SU-DHL-6 (cell line): Measurements from ENCODE around the gene CHPF2.

ENCODE experiments used
- H2AFZ ChIP-seq: fragments of 200-600 bp; sonication (generic); 2 replicates; pipeline ENCODE4 v1.6.1; 2014; ENCODE audit warnings: low read depth, mild to moderate bottlenecking, moderate library complexity, mixed read lengths, antibody characterized with exemption, low read length; ENCODE audit not compliant: severe bottlenecking
- H3F3A ChIP-seq: fragments of 200-600 bp; shearing (Covaris generic); 2 replicates; pipeline ENCODE4 v1.6.0; 2016; ENCODE audit warnings: antibody characterized with exemption, mild to moderate bottlenecking; ENCODE audit not compliant: insufficient read depth
- H3K27ac ChIP-seq: fragments of 200-600 bp; sonication (generic); 2 replicates; pipeline ENCODE4 v1.5.1; 2016; ENCODE audit warnings: low read depth, mild to moderate bottlenecking, low read length, moderate library complexity, mixed read lengths
- H3K27me3 ChIP-seq: fragments of 200-600 bp; sonication (generic), shearing (Covaris generic); 2 replicates; pipeline ENCODE4 v1.6.0; 2014; ENCODE audit warnings: mild to moderate bottlenecking, low read length
- H3K36me3 ChIP-seq: fragments of 200-600 bp; sonication (generic); 2 replicates; pipeline ENCODE4 v1.6.1; 2014; ENCODE audit warnings: mild to moderate bottlenecking, low read length, mixed read lengths
- H3K4me2 ChIP-seq: fragments of 300-600, 200-600 bp; shearing (Covaris generic), sonication (generic); 2 replicates; pipeline ENCODE4 v1.6.0; 2014; ENCODE audit warnings: low read length, low read depth, mild to moderate bottlenecking; ENCODE audit not compliant: poor library complexity, severe bottlenecking
- H3K4me3 ChIP-seq: fragments of 200-600 bp; sonication (generic); 2 replicates; pipeline ENCODE4 v1.5.1; 2014; ENCODE audit warnings: antibody characterized with exemption, low read length, mild to moderate bottlenecking, mixed read lengths; ENCODE audit not compliant: insufficient read depth, poor library complexity, severe bottlenecking
- H3K79me2 ChIP-seq: fragments of 200-600 bp; sonication (generic); 2 replicates; pipeline ENCODE4 v1.6.1; 2014; ENCODE audit warnings: mild to moderate bottlenecking, low read length, moderate library complexity; ENCODE audit not compliant: insufficient read depth
- H3K9ac ChIP-seq: fragments of 200-600 bp; sonication (generic); 2 replicates; pipeline ENCODE4 v1.7.0; 2014; ENCODE audit warnings: mild to moderate bottlenecking, low read length
- H3K9me2 ChIP-seq: fragments of 200-600 bp; sonication (generic); replicated peaks from 2 replicates; pipeline ENCODE4 v1.6.1; 2014; ENCODE audit warnings: low read length; ENCODE audit not compliant: insufficient read depth
- H3K9me3 ChIP-seq: fragments of 200-600 bp; sonication (generic); 2 replicates; pipeline ENCODE4 v1.6.1; 2014; ENCODE audit warnings: low read length, mixed read lengths; ENCODE audit not compliant: insufficient read depth
- H4K20me1 ChIP-seq: fragments of 200-600 bp; sonication (generic); 2 replicates; pipeline ENCODE4 v1.6.1; 2014; ENCODE audit warnings: low read depth, mild to moderate bottlenecking, antibody characterized with exemption, low read length, moderate library complexity, mixed read lengths
- CTCF ChIP-seq: fragments of 200-600 bp; sonication (generic); IDR thresholded peaks from one replicate; pipeline ENCODE4 v1.5.1; 2017; ENCODE audit warnings: antibody characterized with exemption, mild to moderate bottlenecking, low read length, moderate library complexity; ENCODE audit not compliant: insufficient read depth, poor library complexity, severe bottlenecking
- EZH2phosphoT487 ChIP-seq: fragments of 200-600 bp; sonication (generic), shearing (Covaris generic); conservative IDR thresholded peaks from 2 replicates; pipeline ENCODE4 v1.6.1; 2018; ENCODE audit warnings: mild to moderate bottlenecking, antibody characterized with exemption, low read length, moderate library complexity, mixed read lengths

The CHPF2 gene

GRCh38 chr7:151209588-151209987, 22.7 kb upstream of the CHPF2 start:
- Histone ChIP-seq H3K36me3 (no peaks in the 10 kb centered on the region), H3K9ac (no peak overlapping the region), H3K79me2 (no peaks in the 10 kb centered on the region), H4K20me1 (no peaks in the 10 kb centered on the region), H3K27ac (no peak overlapping the region), H3K4me2 (no peak overlapping the region), H3K9me2 (no peaks in the 10 kb centered on the region), H2AFZ (no peak overlapping the region), H3K27me3 (no peaks in the 10 kb centered on the region), H3K9me3 (no peaks in the 10 kb centered on the region), H3F3A (no peaks in the 10 kb centered on the region), H3K4me3 (no peak overlapping the region)
- no peak for TF ChIP-seq CTCF
- no peak for TF ChIP-seq EZH2phosphoT487

DNA sequence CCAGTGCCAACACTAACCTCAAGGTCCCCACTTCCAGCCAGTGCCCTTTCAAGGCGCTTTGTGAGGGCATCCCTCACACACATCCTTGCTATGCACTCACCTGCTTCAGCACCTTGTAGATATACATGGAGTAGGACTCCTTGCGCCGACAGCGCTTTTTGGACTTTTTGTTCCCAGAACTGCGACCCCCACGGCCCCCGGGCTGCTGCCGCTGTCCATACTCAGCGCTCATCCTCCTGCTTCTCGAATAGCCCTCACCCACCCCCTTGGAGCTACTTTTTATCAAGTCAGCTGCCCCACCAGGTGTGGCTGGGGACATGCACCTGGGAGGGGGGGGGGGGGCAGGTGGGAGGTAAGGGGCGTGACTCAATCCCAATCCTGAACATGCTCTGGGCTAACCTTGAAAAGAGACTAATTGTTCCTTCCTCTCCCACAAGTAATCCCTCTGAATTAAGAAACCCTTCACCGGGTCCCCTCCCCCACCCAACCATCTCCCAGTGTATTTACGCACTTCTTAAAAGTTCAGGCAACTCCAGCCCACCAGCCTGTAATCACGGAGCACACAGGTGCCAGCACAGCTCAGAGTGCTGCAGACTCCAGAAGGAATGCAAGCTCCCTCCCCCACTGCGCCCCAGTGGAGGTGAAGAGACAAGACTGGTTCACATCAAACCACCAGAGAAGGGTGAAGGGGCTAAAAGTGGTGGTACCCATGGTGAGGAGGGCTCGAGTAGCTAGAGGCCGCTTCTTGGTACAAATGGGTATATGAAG, 22.0 kb upstream of the CHPF2 start, which contains the start of gene H2BK1:
TSS of gene H2BK1 (minus strand) at position 402 of the 768 bp plus-strand sequence. CDS start at position 232, 170 bp downstream.
- Histone ChIP-seq H3K9ac (no peak within 1 kb of the TSS), H3K27ac (no peak within 1 kb of the TSS), H3F3A (no peaks in the 10 kb centered on the region), H3K27me3 (no peaks in the 10 kb centered on the region), H3K4me2 (no peak within 1 kb of the TSS), H3K9me3 (no peaks in the 10 kb centered on the region), H3K4me3 (no peak within 1 kb of the TSS), H3K9me2 (no peaks in the 10 kb centered on the region), H4K20me1 (no peaks in the 10 kb centered on the region), H3K79me2 (no peaks in the 10 kb centered on the region), H3K36me3 (no peaks in the 10 kb centered on the region), H2AFZ (no peak within 1 kb of the TSS)
- TF ChIP-seq EZH2phosphoT487 (no peak), CTCF (no peak)

GRCh38 chr7:151211155-151211772, 21.0 kb upstream of the CHPF2 start:
- Histone ChIP-seq H3K27ac (no peak overlapping the region), H3K4me3 (no peak overlapping the region)

More at GRCh38 chr7:151211155-151211772, 21.0 kb upstream of the CHPF2 start:
- no peak overlapping the region for H3K9ac ChIP-seq
- no peak overlapping the region for H2AFZ ChIP-seq
- H4K20me1 ChIP-seq = no peaks in the 10 kb centered on the region
- H3K4me2 ChIP-seq = no peak overlapping the region
- TF ChIP-seq EZH2phosphoT487 (no peak), CTCF (no peak)
- no peaks in the 10 kb centered on the region for H3K9me2 ChIP-seq
- no peaks in the 10 kb centered on the region for H3K79me2 ChIP-seq
- no peaks in the 10 kb centered on the region for H3F3A ChIP-seq
- no peaks in the 10 kb centered on the region for H3K27me3 ChIP-seq
- H3K9me3 ChIP-seq = no peaks in the 10 kb centered on the region
- H3K36me3 ChIP-seq = no peaks in the 10 kb centered on the region
